GM12892 (cell line): ENCODE measurements around the gene TLNRD1.

Source experiments
- POLR2A ChIP-seq: IDR thresholded peaks from 2 replicates; pipeline ENCODE4 v1.6.1; 2011; ENCODE audit warnings: low read depth, low read length, control low read depth
- TAF1 ChIP-seq: IDR thresholded peaks from 2 replicates; pipeline ENCODE4 v1.6.1; 2011; ENCODE audit warnings: low read depth, mild to moderate bottlenecking, control low read depth, low read length, borderline replicate concordance

DNA sequence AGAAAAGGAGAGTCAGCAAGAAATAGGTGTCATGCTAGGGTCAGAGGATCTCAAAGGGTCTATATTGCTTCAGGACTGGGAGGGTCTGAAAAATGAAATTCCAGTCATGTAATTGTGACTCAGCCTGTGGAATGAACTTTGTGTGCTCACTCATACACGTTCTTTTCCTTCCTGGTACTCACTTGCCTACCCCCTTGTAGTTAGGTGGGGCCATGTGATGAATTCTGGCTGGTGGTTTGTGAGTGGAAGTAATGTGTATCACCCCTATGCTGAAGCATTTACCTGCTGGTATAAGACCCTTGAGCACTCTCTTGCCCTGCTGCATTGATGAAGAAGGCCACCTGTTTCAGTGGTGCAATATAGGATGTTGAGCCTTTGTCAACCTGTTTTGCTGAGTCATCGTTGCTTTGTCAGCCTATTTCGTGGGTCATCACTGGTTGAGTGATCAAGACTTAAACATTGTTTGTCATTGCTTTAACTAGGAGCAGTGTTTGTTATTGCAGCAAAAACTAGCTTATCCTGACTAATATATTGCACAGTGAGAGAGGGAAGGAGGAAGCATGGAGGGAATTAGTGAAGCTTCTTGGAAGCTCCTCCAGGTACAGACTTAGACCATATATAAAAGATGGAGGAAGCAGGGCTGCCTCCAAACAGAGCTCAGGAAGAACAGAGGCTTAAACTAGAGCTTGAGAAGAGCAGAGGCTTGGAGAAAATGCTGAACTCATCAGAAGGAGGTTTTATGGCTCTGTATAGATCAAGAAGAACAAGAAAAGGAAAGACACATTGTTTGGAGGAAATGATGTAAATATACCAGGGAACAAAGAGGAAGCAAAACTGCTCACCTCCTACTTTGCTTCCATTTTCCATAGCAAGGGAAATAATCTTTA is 28.9 kb downstream of the TLNRD1 start:
- TF ChIP-seq POLR2A: no peak
- no peak for TF ChIP-seq TAF1
